K562 (cell line): ENCODE data around the gene JUND. TPM values are rescaled to one million over a fixed set of nuclear protein-coding genes. Genes with fewer than 3 reads are reported as not detected.
A peak's percentile ranks its signal among the peaks of the same experiment; 100 is the strongest.

Source experiments
- CEBPB ChIP-seq: fragments of 450-650 bp; IDR thresholded peaks from 2 replicates; pipeline ENCODE4 v1.6.1; 2016; ENCODE audit warnings: missing genetic modification characterization, missing compliant biosample characterization
- FOXP1 ChIP-seq: sonication (generic); formaldehyde crosslinking; IDR thresholded peaks from 2 replicates; pipeline ENCODE4 v1.8.0; 2022; ENCODE audit warnings: mild to moderate bottlenecking, missing genetic modification reagents
- MTA1 ChIP-seq: fragments of 450-650 bp; IDR thresholded peaks from 2 replicates; pipeline ENCODE4 v1.6.1; 2017; ENCODE audit warnings: borderline replicate concordance
- NBN ChIP-seq: fragments of 450-650 bp; IDR thresholded peaks from 2 replicates; pipeline ENCODE4 v1.6.1; 2016; ENCODE audit warnings: low read depth, mild to moderate bottlenecking
- ZFP30 ChIP-seq: fragments of 250-450 bp; sonication (Bioruptor Pico); IDR thresholded peaks from 2 replicates; pipeline ENCODE4 v1.8.0; 2022; ENCODE audit warnings: moderate library complexity, mild to moderate bottlenecking, inconsistent platforms, borderline replicate concordance
- ZNF146 ChIP-seq: IDR thresholded peaks from one replicate; pipeline ENCODE4 v1.6.1; 2018; ENCODE audit warnings: missing compliant biosample characterization; ENCODE audit not compliant: unreplicated experiment
- polyA plus RNA-seq, 8 experiments: library from polyadenylated mRNA; depleted of rRNA in 4 of 8; stranded (reverse) in 5 of 8; unstranded in 3 of 8; fragments of >200 nt; fragmentation: Nextera tagmentation in 2 of 8; fragmentation: Illumina TruSeq in 1 of 8; extraction: Ambion mirVana in 2 of 8; extraction: Trizol in 1 of 8; gene quantifications; 2 replicates each; pipeline versions ENCODE4 v1.2.1 to v1.2.3, GENCODE V29; 2011 to 2014; ENCODE audit warnings: inconsistent platforms in 1 of 8, missing spikeins in 1 of 8
- total RNA-seq, 7 experiments: library from RNA; depleted of rRNA in 6 of 7; stranded (reverse); fragments of >200 nt in 6 of 7; fragmentation: Illumina TruSeq in 2 of 7; extraction: Trizol in 2 of 7; gene quantifications; 2 replicates each; pipeline versions ENCODE4 v1.2.1 to v1.2.3, GENCODE V29; 2011 to 2021; ENCODE audit warnings: low replicate concordance in 1 of 7
- TF ChIP-seq, protein P1 (sequence below), 2 experiments: fragments of 250-450 bp in 1 of 2; fragments of 450-650 bp in 1 of 2; sonication (Bioruptor Pico) in 1 of 2; IDR thresholded peaks; 2 replicates each; pipeline versions ENCODE4 v1.6.1 to v1.8.0; 2016 to 2021; ENCODE audit warnings: mild to moderate bottlenecking in 2 of 2, moderate library complexity in 2 of 2, missing compliant biosample characterization in 1 of 2, missing genetic modification characterization in 1 of 2
- TF ChIP-seq, protein P2 (sequence below): fragments of 200-600 bp; sonication (generic); IDR thresholded peaks from one replicate; pipeline ENCODE4 v1.6.1; 2012; ENCODE audit warnings: mild to moderate bottlenecking, low read depth, low read length, inconsistent platforms
- TF ChIP-seq, protein P3 (sequence below): fragments of 450-650 bp; IDR thresholded peaks from 2 replicates; pipeline ENCODE4 v1.6.1; 2016; ENCODE audit warnings: mild to moderate bottlenecking
- TF ChIP-seq, protein P4 (sequence below): fragments of 250-450 bp; sonication (Bioruptor Pico); IDR thresholded peaks from 2 replicates; pipeline ENCODE4 v1.4.0; 2020; ENCODE audit warnings: mild to moderate bottlenecking

Gene JUND
- total and polyA plus RNA-seq, 9 of the 15 experiments (the other 6 are each of a cell fraction or from before 2014, with no cell fraction given): 6.4 to 286 (median 42.3) TPM

GRCh38 chr19:18282021-18282787 is 782 bp upstream of the JUND start (continued):
- 0 out of 2 replicates have a peak, but pooled peaks have one; percentile 26 for TF ChIP-seq NBN
- TF ChIP-seq ZFP30: no peak
- TF ChIP-seq, protein P1, sequence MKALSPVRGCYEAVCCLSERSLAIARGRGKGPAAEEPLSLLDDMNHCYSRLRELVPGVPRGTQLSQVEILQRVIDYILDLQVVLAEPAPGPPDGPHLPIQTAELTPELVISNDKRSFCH (CRISPR knock-in tag; IDR thresholded peaks at IDR 0.05): no peak
- TF ChIP-seq, protein P1 (tag; IDR thresholded peaks at IDR 0.05): no peak
- TF ChIP-seq FOXP1 (CRISPR knock-in tag): no peak
- TF ChIP-seq, protein P2, sequence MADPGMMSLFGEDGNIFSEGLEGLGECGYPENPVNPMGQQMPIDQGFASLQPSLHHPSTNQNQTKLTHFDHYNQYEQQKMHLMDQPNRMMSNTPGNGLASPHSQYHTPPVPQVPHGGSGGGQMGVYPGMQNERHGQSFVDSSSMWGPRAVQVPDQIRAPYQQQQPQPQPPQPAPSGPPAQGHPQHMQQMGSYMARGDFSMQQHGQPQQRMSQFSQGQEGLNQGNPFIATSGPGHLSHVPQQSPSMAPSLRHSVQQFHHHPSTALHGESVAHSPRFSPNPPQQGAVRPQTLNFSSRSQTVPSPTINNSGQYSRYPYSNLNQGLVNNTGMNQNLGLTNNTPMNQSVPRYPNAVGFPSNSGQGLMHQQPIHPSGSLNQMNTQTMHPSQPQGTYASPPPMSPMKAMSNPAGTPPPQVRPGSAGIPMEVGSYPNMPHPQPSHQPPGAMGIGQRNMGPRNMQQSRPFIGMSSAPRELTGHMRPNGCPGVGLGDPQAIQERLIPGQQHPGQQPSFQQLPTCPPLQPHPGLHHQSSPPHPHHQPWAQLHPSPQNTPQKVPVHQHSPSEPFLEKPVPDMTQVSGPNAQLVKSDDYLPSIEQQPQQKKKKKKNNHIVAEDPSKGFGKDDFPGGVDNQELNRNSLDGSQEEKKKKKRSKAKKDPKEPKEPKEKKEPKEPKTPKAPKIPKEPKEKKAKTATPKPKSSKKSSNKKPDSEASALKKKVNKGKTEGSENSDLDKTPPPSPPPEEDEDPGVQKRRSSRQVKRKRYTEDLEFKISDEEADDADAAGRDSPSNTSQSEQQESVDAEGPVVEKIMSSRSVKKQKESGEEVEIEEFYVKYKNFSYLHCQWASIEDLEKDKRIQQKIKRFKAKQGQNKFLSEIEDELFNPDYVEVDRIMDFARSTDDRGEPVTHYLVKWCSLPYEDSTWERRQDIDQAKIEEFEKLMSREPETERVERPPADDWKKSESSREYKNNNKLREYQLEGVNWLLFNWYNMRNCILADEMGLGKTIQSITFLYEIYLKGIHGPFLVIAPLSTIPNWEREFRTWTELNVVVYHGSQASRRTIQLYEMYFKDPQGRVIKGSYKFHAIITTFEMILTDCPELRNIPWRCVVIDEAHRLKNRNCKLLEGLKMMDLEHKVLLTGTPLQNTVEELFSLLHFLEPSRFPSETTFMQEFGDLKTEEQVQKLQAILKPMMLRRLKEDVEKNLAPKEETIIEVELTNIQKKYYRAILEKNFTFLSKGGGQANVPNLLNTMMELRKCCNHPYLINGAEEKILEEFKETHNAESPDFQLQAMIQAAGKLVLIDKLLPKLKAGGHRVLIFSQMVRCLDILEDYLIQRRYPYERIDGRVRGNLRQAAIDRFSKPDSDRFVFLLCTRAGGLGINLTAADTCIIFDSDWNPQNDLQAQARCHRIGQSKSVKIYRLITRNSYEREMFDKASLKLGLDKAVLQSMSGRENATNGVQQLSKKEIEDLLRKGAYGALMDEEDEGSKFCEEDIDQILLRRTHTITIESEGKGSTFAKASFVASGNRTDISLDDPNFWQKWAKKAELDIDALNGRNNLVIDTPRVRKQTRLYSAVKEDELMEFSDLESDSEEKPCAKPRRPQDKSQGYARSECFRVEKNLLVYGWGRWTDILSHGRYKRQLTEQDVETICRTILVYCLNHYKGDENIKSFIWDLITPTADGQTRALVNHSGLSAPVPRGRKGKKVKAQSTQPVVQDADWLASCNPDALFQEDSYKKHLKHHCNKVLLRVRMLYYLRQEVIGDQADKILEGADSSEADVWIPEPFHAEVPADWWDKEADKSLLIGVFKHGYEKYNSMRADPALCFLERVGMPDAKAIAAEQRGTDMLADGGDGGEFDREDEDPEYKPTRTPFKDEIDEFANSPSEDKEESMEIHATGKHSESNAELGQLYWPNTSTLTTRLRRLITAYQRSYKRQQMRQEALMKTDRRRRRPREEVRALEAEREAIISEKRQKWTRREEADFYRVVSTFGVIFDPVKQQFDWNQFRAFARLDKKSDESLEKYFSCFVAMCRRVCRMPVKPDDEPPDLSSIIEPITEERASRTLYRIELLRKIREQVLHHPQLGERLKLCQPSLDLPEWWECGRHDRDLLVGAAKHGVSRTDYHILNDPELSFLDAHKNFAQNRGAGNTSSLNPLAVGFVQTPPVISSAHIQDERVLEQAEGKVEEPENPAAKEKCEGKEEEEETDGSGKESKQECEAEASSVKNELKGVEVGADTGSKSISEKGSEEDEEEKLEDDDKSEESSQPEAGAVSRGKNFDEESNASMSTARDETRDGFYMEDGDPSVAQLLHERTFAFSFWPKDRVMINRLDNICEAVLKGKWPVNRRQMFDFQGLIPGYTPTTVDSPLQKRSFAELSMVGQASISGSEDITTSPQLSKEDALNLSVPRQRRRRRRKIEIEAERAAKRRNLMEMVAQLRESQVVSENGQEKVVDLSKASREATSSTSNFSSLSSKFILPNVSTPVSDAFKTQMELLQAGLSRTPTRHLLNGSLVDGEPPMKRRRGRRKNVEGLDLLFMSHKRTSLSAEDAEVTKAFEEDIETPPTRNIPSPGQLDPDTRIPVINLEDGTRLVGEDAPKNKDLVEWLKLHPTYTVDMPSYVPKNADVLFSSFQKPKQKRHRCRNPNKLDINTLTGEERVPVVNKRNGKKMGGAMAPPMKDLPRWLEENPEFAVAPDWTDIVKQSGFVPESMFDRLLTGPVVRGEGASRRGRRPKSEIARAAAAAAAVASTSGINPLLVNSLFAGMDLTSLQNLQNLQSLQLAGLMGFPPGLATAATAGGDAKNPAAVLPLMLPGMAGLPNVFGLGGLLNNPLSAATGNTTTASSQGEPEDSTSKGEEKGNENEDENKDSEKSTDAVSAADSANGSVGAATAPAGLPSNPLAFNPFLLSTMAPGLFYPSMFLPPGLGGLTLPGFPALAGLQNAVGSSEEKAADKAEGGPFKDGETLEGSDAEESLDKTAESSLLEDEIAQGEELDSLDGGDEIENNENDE: no peak
- no peak for TF ChIP-seq MTA1
- TF ChIP-seq, protein P3, sequence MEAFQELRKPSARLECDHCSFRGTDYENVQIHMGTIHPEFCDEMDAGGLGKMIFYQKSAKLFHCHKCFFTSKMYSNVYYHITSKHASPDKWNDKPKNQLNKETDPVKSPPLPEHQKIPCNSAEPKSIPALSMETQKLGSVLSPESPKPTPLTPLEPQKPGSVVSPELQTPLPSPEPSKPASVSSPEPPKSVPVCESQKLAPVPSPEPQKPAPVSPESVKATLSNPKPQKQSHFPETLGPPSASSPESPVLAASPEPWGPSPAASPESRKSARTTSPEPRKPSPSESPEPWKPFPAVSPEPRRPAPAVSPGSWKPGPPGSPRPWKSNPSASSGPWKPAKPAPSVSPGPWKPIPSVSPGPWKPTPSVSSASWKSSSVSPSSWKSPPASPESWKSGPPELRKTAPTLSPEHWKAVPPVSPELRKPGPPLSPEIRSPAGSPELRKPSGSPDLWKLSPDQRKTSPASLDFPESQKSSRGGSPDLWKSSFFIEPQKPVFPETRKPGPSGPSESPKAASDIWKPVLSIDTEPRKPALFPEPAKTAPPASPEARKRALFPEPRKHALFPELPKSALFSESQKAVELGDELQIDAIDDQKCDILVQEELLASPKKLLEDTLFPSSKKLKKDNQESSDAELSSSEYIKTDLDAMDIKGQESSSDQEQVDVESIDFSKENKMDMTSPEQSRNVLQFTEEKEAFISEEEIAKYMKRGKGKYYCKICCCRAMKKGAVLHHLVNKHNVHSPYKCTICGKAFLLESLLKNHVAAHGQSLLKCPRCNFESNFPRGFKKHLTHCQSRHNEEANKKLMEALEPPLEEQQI: no peak
- TF ChIP-seq CEBPB (tag): no peak
- TF ChIP-seq, protein P4, sequence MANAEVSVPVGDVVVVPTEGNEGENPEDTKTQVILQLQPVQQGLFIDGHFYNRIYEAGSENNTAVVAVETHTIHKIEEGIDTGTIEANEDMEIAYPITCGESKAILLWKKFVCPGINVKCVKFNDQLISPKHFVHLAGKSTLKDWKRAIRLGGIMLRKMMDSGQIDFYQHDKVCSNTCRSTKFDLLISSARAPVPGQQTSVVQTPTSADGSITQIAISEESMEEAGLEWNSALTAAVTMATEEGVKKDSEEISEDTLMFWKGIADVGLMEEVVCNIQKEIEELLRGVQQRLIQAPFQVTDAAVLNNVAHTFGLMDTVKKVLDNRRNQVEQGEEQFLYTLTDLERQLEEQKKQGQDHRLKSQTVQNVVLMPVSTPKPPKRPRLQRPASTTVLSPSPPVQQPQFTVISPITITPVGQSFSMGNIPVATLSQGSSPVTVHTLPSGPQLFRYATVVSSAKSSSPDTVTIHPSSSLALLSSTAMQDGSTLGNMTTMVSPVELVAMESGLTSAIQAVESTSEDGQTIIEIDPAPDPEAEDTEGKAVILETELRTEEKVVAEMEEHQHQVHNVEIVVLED (CRISPR knock-in tag): no peak
- no peak for TF ChIP-seq ZNF146
